ENCODE measurements around the gene HRCT1. TPM values are rescaled to one million over a fixed set of nuclear protein-coding genes. Genes with fewer than 3 reads are reported as not detected.
"Not testable (repeated sequence)": the region's sequence is repeated elsewhere in the genome, so short reads cannot be mapped to it uniquely, and the experiment has no call there.

The HRCT1 gene
- total RNA-seq, 2 donors from 2014 or later = not detected

DNA sequence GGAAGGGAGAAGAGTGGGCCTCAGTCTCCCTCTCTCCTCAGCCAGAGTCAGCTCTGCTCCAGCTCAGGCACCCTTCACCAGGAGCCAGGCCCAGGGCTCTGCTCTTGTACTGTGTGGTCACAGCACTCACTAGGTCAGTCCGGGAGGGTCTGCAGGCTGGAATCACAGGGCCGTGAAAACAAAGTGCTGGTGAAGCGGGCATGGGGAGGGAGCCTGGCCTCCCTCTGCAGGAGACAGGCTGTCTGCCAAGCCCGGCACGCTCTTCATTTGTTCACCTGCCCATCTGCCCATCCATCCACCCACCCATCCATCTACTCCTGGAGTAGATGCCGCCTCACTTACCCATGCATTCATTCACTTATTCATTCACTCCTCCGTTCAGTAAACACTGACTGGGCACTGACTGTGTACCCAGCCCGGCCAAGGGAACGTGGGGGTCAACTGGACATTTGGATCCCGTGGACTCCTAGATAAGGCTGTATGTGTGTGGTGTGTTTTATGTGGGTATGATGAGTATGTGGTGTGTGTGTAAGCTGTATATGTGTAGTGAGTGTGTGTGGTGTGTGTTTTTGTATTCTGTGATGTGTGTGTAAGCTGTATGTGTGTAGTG lies 6.9 kb downstream of the HRCT1 start:
- Mint-ChIP-seq H3K4me1 (peaks cover 29% of the 10 kb centered on the region), H3K27me3 (ENCODE audit: insufficient read depth) (no peaks in the 10 kb centered on the region), H3K4me3 (no peak overlapping the region), H3K27ac (no peak overlapping the region), H3K36me3 (ENCODE audit: low read depth) (no peaks in the 10 kb centered on the region), H3K9me3 (no peaks in the 10 kb centered on the region)
- no peak overlapping the region for H3K9ac ChIP-seq (ENCODE audit: extremely low read depth, low read length, poor library complexity, severe bottlenecking)
- H3K9me3 ChIP-seq (ENCODE audit: control insufficient read depth, low read length) = no peaks in the 10 kb centered on the region
- no peaks in the 10 kb centered on the region for H3K27me3 ChIP-seq (ENCODE audit: control insufficient read depth, insufficient read depth, low read length, poor library complexity, severe bottlenecking)
- no peak for DNase-seq
- no peak overlapping the region for H3K27ac ChIP-seq (ENCODE audit: low read depth, low read length)
- WGBS, 2 experiments (ENCODE audit: insufficient coverage in 1 of 2, insufficient read length in 1 of 2) = 91 to 92% methylated on average over 6 to 10 of the region's 10 CpGs
- no peak overlapping the region for H3K4me3 ChIP-seq (ENCODE audit: low read length)
- H3K4me1 ChIP-seq (ENCODE audit: control insufficient read depth, insufficient read depth, low read length) = peaks cover 9% of the 10 kb centered on the region
- H3K36me3 ChIP-seq (ENCODE audit: control insufficient read depth, insufficient read depth, low read length) = no peaks in the 10 kb centered on the region
- TF ChIP-seq, protein P1, sequence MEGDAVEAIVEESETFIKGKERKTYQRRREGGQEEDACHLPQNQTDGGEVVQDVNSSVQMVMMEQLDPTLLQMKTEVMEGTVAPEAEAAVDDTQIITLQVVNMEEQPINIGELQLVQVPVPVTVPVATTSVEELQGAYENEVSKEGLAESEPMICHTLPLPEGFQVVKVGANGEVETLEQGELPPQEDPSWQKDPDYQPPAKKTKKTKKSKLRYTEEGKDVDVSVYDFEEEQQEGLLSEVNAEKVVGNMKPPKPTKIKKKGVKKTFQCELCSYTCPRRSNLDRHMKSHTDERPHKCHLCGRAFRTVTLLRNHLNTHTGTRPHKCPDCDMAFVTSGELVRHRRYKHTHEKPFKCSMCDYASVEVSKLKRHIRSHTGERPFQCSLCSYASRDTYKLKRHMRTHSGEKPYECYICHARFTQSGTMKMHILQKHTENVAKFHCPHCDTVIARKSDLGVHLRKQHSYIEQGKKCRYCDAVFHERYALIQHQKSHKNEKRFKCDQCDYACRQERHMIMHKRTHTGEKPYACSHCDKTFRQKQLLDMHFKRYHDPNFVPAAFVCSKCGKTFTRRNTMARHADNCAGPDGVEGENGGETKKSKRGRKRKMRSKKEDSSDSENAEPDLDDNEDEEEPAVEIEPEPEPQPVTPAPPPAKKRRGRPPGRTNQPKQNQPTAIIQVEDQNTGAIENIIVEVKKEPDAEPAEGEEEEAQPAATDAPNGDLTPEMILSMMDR (conservative IDR thresholded peaks at IDR 0.05) = no peak

DNA sequence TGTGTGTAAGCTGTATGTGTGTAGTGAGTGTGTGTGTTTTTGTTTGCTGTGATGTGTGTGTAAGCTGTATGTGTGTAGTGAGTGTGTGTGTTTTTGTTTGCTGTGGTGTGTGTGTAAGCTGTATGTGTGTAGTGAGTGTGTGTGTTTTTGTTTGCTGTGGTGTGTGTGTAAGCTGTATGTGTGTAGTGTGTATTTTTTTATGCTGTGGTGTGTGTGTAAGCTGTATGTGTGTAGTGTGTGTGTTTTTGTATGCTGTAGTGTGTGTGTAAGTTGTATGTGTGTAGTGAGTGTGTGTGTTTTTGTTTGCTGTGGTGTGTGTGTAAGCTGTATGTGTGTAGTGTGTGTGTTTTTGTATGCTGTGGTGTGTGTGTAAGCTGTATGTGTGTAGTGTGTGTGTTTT lies 7.4 kb downstream of the HRCT1 start:
- DNase-seq; H3K9ac ChIP-seq (ENCODE audit: extremely low read depth, low read length, poor library complexity, severe bottlenecking); H3K9me3 Mint-ChIP-seq; H3K36me3 ChIP-seq (ENCODE audit: control insufficient read depth, insufficient read depth, low read length); H3K4me3 Mint-ChIP-seq; H3K27ac Mint-ChIP-seq; H3K27me3 Mint-ChIP-seq (ENCODE audit: insufficient read depth); H3K36me3 Mint-ChIP-seq (ENCODE audit: low read depth); H3K4me1 ChIP-seq (ENCODE audit: control insufficient read depth, insufficient read depth, low read length); H3K27me3 ChIP-seq (ENCODE audit: control insufficient read depth, insufficient read depth, low read length, poor library complexity, severe bottlenecking); H3K4me3 ChIP-seq (ENCODE audit: low read length); H3K9me3 ChIP-seq (ENCODE audit: control insufficient read depth, low read length); H3K27ac ChIP-seq (ENCODE audit: low read depth, low read length): not testable (repeated sequence)
- peaks cover 24% of the 10 kb centered on the region for H3K4me1 Mint-ChIP-seq

- Histone ChIP-seq H3K4me1 (ENCODE audit: control insufficient read depth, insufficient read depth, low read length) (peaks cover 3% of the 10 kb centered on the region), H3K27ac (ENCODE audit: low read depth, low read length) (no peak overlapping the region), H3K9ac (ENCODE audit: extremely low read depth, low read length, poor library complexity, severe bottlenecking) (no peak overlapping the region), H3K27me3 (ENCODE audit: control insufficient read depth, insufficient read depth, low read length, poor library complexity, severe bottlenecking) (no peaks in the 10 kb centered on the region), H3K4me3 (ENCODE audit: low read length) (no peak overlapping the region), H3K36me3 (ENCODE audit: control insufficient read depth, insufficient read depth, low read length) (no peaks in the 10 kb centered on the region), H3K9me3 (ENCODE audit: control insufficient read depth, low read length) (no peaks in the 10 kb centered on the region)
- no peak overlapping the region for H3K27ac Mint-ChIP-seq
- no peaks in the 10 kb centered on the region for H3K9me3 Mint-ChIP-seq
- TF ChIP-seq, protein P1 (conservative IDR thresholded peaks at IDR 0.05) = no peak
- H3K4me3 Mint-ChIP-seq = no peak overlapping the region
- H3K4me1 Mint-ChIP-seq = peaks cover 15% of the 10 kb centered on the region
- 56 to 84% methylated on average over 4 to 9 of the region's 9 CpGs for WGBS, 2 experiments (ENCODE audit: insufficient coverage in 1 of 2, insufficient read length in 1 of 2)
- no peaks in the 10 kb centered on the region for H3K36me3 Mint-ChIP-seq (ENCODE audit: low read depth)
- peak; percentile 77 for DNase-seq
- no peaks in the 10 kb centered on the region for H3K27me3 Mint-ChIP-seq (ENCODE audit: insufficient read depth)
Measured at GRCh38 chr9:35914301-35914807, 8.4 kb downstream of the HRCT1 start.
